Activated CD4-positive, alpha-beta T cell treated with anti-CD3 and anti-CD28 coated beads for 36 hours (primary cell): ENCODE measurements around the gene TSPAN9. TPM values are rescaled to one million over a fixed set of nuclear protein-coding genes. Genes with fewer than 3 reads are reported as not detected.
A peak's percentile ranks its signal among the peaks of the same experiment; 100 is the strongest.

Experiments
- ATAC-seq: fragments of 200-7000 bp; cut with Tn5 transposase; one replicate; pipeline ENCODE4 v1.10.0; 2021; ENCODE audit warnings: mild to moderate bottlenecking, moderate library complexity
- CTCF ChIA-PET: fragments of 350-600 bp; sonication (Branson Sonifier 250); formaldehyde crosslinking; loops from one replicate; lab custom pipeline; 2021; ENCODE audit warnings: antibody characterized with exemption; lab: Charles Lee
- POLR2A ChIA-PET: fragments of 350-600 bp; sonication (Branson Sonifier 250); formaldehyde crosslinking; loops from one replicate; lab custom pipeline; 2021; ENCODE audit warnings: antibody characterized with exemption, inconsistent platforms; lab: Charles Lee
- DNase-seq: peaks from one replicate; pipeline ENCODE4 v3.0.0-alpha.2; 2020
- H3K27ac Mint-ChIP-seq: one replicate; pipeline ENCODE4 v1.8.0; 2021; ENCODE audit warnings: mixed read lengths
- H3K27me3 Mint-ChIP-seq: one replicate; pipeline ENCODE4 v1.8.0; 2021; ENCODE audit warnings: mixed read lengths
- H3K36me3 Mint-ChIP-seq: one replicate; pipeline ENCODE4 v1.8.0; 2021; ENCODE audit warnings: low read depth, mixed read lengths
- H3K4me1 Mint-ChIP-seq: one replicate; pipeline ENCODE4 v1.8.0; 2021; ENCODE audit warnings: mixed read lengths
- H3K4me3 Mint-ChIP-seq: one replicate; pipeline ENCODE4 v1.8.0; 2021; ENCODE audit warnings: mild to moderate bottlenecking, moderate library complexity, mixed read lengths
- H3K9me3 Mint-ChIP-seq: one replicate; pipeline ENCODE4 v1.8.0; 2021; ENCODE audit warnings: low read depth, mixed read lengths
- intact Hi-C, 2 experiments: fragments of 100-400 bp; cut with DNase I in 1 of 2; cut with micrococcal nuclease in 1 of 2; formaldehyde crosslinking; loops; one replicate each; pipeline versions ENCODE4 v1.14.2 to v1.15.1; 2022 to 2024; cut with DNase I, micrococcal nuclease
- total RNA-seq, 2 experiments: library from RNA; stranded (reverse); gene quantifications; one replicate each; pipeline ENCODE4 v1.2.3, GENCODE V29; 2021

TSPAN9 gene, protein sequence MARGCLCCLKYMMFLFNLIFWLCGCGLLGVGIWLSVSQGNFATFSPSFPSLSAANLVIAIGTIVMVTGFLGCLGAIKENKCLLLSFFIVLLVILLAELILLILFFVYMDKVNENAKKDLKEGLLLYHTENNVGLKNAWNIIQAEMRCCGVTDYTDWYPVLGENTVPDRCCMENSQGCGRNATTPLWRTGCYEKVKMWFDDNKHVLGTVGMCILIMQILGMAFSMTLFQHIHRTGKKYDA
- 1 to 10 TPM in 1 of 2 experiments, under 1 TPM in 1; 0.82 to 1.3 TPM for total RNA-seq

DNA sequence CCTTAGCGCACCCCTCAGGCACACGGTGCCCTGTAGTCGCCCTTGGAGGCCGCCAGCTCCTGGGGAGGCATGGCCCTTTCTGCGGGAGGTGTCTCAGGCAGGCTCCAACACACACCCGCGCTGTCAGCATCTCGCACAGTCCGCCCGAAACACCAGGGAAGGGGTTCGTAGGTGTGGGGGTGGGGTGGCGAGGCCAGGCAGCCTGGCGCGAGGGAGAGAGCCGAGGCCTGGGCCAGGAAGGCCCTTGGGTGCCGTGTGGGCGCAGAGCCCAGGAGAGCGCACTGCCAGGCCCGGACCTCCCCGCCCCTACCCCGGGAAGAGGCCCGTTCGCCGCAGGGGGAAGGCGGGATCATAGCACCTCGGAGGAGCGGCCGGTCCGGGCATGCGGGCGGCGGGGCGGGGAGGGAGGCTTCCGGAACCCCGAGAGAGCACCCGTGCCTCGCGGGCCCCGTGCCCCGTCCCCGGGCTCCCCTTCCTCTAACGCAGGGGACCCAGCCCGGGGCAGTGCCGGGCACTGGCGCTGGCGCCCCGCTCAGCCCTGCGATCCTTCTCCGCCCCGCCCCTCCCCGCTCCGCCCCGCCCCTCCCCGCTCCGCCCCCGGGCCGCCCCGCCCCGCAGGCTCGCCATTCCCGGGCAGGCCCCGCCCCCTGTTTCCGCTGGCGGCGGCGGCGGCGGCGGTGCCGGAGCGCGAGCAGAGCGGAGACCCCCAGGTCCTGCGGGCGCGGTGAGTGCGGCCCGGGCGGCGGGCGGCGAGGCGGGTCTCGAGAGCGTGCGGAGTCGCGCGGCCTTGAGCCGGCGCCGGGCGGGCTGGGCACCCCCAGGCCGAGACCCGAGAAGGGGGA is at the start of gene TSPAN9:
TSPAN9 (plus strand) TSS at position 650 of the 842 bp plus-strand sequence. CDS start 123,815 bp downstream, outside the sequence.
- Mint-ChIP-seq H3K4me3 (peak within 1 kb of the TSS; percentile 65), H3K27ac (no peak within 1 kb of the TSS), H3K4me1 (peaks cover 2% of the 10 kb centered on the region), H3K27me3 (peaks cover 2% of the 10 kb centered on the region), H3K9me3 (no peaks in the 10 kb centered on the region), H3K36me3 (no peaks in the 10 kb centered on the region)
- ATAC-seq (peak; percentile 85), DNase-seq (peak; percentile 83)
- intact Hi-C loops = loop anchor here in 1 of 2 experiments (1.0 to 5.0 kb wide), 5 partner anchors 91 to 675 kb away; partner anchors contain the start of genes CRACR2A and TULP3
- POLR2A ChIA-PET = no interaction called here
- CTCF ChIA-PET = interaction anchor here (5.1 kb wide), 1 partner anchor 198 kb away, joined by 35 read pairs; no protein-coding TSS in a partner anchor

DNA sequence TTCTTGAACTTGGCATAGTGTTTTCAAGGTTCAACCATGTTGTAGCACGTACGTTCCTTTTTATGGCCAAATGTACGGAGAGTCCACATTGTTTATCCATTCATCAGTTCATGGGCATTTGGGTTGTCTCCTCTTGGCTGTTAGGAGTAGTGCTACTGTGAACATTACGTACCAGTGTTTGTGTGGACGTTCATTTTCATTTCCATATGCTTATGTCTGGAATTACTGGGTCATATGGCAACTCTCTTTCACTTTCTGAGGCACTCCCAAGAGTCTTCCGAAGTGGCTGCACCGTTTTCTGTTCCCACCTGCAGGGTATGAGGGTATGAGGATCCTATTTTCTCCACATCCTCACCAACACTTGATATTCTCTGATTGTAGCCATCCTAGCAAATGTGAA is 49.1 kb upstream of the TSPAN9 start:
- CTCF ChIA-PET = no interaction called here

DNA sequence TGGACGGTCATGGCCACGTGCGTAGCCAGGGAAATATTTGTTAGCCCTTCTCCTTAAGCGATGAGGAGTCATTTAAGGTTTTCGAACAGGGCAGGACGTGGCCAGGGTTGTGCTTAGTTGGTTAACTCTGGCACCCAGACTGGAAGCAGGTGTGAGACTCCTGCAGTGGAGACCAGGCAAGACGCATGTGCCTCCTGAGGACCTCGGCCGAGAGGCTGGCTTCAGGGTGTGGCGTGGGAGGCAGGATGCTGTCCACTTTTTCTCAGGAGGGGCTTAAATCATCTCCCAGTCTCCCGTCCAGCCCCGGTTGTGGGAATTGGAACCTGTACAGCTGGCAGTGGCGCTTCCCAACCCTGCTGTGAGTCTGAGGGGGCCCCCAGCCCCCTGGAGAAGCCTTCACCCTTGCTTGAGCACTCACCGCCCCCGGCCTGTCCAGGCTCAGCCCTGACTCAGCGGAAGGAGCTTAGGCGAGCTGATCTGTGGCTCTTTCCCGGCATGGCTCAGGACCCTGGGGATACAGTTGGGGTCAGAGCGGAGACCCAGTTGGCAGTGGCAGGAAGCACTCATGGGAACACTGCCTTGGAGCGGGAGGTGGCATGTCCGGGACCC is 46.3 kb upstream of the TSPAN9 start:
- H3K4me3 Mint-ChIP-seq = no peak overlapping the region
- H3K27ac Mint-ChIP-seq = no peak overlapping the region
- H3K9me3 Mint-ChIP-seq = no peaks in the 10 kb centered on the region
- no peak for ATAC-seq
- no peaks in the 10 kb centered on the region for H3K4me1 Mint-ChIP-seq
- no peaks in the 10 kb centered on the region for H3K36me3 Mint-ChIP-seq
- intact Hi-C loops = no loop called here
- POLR2A ChIA-PET = no interaction called here
- CTCF ChIA-PET = no interaction called here
- peaks cover 2% of the 10 kb centered on the region for H3K27me3 Mint-ChIP-seq
- no peak for DNase-seq

More for the DNA sequence above, 49.1 kb upstream of the TSPAN9 start:
- Mint-ChIP-seq H3K27me3 (peaks cover 2% of the 10 kb centered on the region), H3K4me3 (no peak overlapping the region), H3K9me3 (no peaks in the 10 kb centered on the region), H3K36me3 (no peaks in the 10 kb centered on the region), H3K4me1 (no peaks in the 10 kb centered on the region), H3K27ac (no peak overlapping the region)
- POLR2A ChIA-PET = no interaction called here
- intact Hi-C loops = no loop called here
- ATAC-seq (no peak), DNase-seq (no peak)

DNA sequence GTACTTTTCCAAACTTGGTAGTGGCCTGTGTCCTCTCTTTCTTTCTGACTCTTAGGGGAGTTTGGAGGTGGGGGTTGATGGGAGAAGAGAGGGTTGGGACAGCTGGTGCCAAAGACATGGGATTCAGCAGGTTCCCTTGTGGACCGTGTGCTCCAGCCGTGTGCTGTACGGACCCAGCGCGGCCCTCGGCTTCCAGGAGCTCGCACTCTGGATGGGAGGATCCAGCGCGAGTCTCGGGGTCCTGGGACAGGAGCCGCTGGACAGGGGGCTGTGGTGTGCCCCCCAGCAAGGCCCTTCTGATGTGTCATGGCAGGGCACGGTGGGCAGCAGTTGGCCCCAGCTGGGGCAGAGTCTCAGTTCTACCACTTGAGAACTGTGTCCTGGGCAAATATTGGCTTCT is 45.0 kb upstream of the TSPAN9 start:
- peaks cover 2% of the 10 kb centered on the region for H3K27me3 Mint-ChIP-seq
- no peaks in the 10 kb centered on the region for H3K36me3 Mint-ChIP-seq
- ATAC-seq (no peak), DNase-seq (no peak)
- CTCF ChIA-PET = interaction anchor here (0.9 kb wide), 1 partner anchor 180 kb away, joined by 4 read pairs; no protein-coding TSS in a partner anchor
- no peak overlapping the region for H3K4me3 Mint-ChIP-seq
- H3K27ac Mint-ChIP-seq = no peak overlapping the region
- POLR2A ChIA-PET = no interaction called here
- no peaks in the 10 kb centered on the region for H3K4me1 Mint-ChIP-seq
- H3K9me3 Mint-ChIP-seq = no peaks in the 10 kb centered on the region
- intact Hi-C loops = no loop called here

DNA sequence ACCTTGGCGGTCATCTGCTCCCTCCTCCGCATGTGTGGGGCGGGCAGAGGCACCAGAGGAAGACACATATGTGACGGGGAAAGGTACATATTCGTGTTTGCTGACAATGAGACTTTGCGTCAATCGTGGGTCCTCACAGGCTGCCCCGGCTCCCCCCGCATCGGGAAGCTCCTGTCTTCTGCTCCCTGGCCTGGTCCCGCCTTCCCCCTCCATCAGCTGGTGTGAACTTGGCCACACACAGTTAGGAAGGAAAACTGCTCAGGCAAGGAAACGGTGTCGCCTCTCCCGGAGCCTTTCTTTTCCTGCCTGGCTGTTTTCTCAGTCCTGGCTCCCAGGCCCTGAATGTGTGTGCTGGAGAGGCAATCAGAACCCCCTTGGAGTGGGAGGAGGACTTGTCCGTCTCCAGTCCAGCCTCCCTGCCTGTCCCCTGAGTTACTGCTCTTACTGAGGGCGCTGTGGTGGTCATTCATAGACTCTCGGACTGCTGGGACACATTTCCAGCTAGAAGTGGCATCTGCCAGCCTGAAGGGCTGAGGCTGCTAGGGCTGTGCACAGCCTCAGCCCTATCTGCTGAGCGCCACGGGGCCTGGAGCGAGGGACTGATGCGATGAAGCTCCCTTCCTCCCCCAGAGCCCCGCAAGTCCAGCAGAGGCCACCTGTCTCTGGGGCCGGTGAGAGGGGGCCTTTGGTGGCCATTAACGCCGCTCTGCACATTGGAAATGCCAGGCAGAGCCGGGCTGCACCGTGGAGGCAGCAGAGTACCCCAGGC is 44.2 kb upstream of the TSPAN9 start:
- POLR2A ChIA-PET = no interaction called here
- H3K4me3 Mint-ChIP-seq = no peak overlapping the region

DNA sequence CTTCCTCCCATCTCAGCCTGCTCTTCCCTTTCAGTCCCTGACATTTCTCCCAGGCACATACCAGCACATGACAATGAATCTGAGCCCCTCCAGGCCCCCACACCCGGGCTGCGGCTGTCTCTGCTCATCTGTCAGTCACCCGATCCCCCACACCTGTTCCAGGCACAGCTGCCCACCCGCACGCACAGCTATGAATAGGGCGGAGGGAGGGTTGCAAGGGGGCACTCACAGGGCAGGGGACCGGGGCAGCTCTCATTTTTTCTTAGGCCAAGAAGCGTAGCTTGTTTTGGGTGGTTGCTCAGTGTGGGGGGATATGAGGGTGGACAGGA is 43.7 kb upstream of the TSPAN9 start:
- no peaks in the 10 kb centered on the region for H3K9me3 Mint-ChIP-seq
- ATAC-seq (no peak), DNase-seq (no peak)
- H3K4me3 Mint-ChIP-seq = no peak overlapping the region
- no peaks in the 10 kb centered on the region for H3K4me1 Mint-ChIP-seq
- POLR2A ChIA-PET = no interaction called here
- H3K27me3 Mint-ChIP-seq = peaks cover 2% of the 10 kb centered on the region
- CTCF ChIA-PET = interaction anchor here (0.6 to 1.5 kb wide), 4 partner anchors 11 to 216 kb away, joined by 3 read pairs; no protein-coding TSS in a partner anchor
- no peak overlapping the region for H3K27ac Mint-ChIP-seq
- H3K36me3 Mint-ChIP-seq = no peaks in the 10 kb centered on the region
- intact Hi-C loops = no loop called here

More for the DNA sequence above, 44.2 kb upstream of the TSPAN9 start:
- H3K27ac Mint-ChIP-seq = no peak overlapping the region
- H3K27me3 Mint-ChIP-seq = peaks cover 2% of the 10 kb centered on the region
- no peaks in the 10 kb centered on the region for H3K36me3 Mint-ChIP-seq
- ATAC-seq (no peak), DNase-seq (no peak)
- H3K9me3 Mint-ChIP-seq = no peaks in the 10 kb centered on the region
- intact Hi-C loops = no loop called here
- CTCF ChIA-PET = interaction anchor here (1.5 kb wide), 1 partner anchor 10 kb away, joined by 3 read pairs; no protein-coding TSS in a partner anchor
- no peaks in the 10 kb centered on the region for H3K4me1 Mint-ChIP-seq

DNA sequence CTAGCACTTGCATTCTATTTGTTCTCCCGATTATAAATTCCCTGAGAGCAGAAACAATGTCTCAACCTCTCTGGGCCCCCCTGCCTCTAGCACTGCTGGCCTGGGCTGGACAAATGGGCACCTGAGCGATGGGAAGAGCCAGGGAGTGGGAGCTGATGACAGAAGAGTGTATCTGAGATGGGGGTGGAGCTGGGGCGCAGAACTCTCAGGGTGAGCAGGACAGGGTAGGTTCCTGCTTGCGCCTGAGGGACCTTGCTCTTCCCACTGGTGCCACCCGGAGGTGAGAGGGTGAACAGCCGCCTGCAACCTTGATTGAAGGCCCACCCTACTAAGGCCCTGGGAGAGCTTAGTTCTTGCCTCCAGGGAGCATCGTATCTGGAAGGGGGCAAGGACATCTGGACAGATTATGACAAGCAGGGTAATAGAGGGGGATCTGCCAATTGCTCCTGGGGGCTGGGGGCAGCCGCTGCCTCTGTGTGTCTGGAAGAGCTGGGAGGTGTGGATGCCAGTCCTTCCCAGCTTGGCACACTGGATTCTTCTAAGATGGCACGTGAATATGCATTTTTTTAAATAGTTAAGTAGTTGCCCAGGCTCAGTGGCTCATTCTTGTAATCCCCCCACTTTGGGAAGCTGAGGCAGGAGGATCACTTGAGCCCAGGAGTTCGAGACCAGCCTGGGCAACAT is 43.0 kb upstream of the TSPAN9 start:
- CTCF ChIA-PET = interaction anchor here (0.6 to 1.6 kb wide), 8 partner anchors 12 to 437 kb away, joined by 3 to 7 read pairs (median 3); no protein-coding TSS in a partner anchor
- H3K27ac Mint-ChIP-seq = no peak overlapping the region
- intact Hi-C loops = no loop called here

DNA sequence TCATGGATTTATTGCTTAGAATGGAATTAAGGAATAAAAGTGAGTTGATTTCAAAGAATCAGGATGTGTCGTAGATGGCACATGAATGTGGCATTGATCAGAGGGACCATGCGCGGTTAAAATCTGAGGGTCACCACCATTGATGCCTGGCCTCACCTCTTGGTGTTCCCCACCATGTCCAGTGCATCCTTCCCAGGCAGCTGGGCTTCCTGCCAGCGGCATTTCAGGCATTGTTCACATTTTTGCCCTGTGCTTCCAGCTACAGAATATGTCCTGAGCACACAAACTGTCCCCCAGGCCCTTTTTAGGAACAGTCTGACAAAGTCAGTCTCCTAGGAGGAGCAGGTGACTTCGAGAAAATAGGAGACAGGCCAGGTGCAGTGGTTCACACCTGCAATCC is 42.0 kb upstream of the TSPAN9 start:
- Mint-ChIP-seq H3K36me3 (no peaks in the 10 kb centered on the region), H3K27me3 (peaks cover 2% of the 10 kb centered on the region), H3K4me3 (no peak overlapping the region), H3K27ac (no peak overlapping the region), H3K9me3 (no peaks in the 10 kb centered on the region), H3K4me1 (no peaks in the 10 kb centered on the region)
- ATAC-seq (no peak), DNase-seq (no peak)
- CTCF ChIA-PET = interaction anchor here (0.8 to 1.6 kb wide), 2 partner anchors 18 to 181 kb away, joined by 5 to 6 read pairs; no protein-coding TSS in a partner anchor
- POLR2A ChIA-PET = no interaction called here
- intact Hi-C loops = no loop called here

More for the DNA sequence above, 43.0 kb upstream of the TSPAN9 start:
- peak; percentile 92 for ATAC-seq
- POLR2A ChIA-PET = no interaction called here
- Mint-ChIP-seq H3K27me3 (peaks cover 2% of the 10 kb centered on the region), H3K4me1 (no peaks in the 10 kb centered on the region), H3K4me3 (no peak overlapping the region), H3K36me3 (no peaks in the 10 kb centered on the region), H3K9me3 (no peaks in the 10 kb centered on the region)
- DNase-seq = peak; percentile 72

DNA sequence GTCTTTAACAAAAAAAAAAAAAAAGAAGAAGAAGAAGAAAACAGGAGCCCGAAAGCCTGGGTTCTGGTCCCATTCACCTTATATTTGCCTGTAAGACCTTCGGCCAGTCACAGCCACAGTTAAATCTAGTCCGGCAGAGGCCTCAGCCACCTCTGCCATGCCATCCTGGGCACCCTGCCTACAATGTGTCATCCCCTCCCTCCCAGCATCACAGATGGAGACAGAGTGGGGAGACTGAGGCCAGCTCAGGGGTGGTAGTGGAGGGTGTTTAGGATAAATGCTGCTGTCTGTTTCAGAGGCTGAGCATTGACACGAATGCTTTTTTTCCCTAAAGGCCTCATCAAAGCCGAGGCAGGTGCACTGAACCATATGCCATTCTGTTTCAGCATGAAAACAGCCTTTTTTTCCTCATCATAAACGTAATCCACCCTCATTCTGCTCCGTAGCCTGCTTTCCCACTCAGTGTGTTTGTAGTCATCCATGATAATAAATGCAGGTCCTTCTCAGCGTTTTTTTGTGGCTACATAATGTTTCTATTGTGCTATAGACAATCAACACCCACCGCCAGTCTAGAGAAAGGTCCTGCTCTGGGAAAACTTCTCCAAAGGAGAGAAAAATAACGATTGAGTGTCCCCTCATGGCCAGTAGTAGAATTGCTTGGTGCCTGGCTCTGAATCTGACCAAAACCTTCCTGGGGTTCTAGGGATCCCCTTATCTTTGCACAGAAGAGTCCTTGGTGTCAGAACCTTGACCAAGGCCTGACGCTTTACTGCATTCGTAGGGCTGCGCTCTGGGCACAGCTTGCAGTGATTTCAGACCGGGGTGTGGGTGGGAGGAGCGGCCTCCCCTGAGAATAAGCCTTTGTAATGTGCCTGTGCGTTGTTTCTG is 41.1 kb upstream of the TSPAN9 start:
- H3K27me3 Mint-ChIP-seq = peaks cover 2% of the 10 kb centered on the region
- POLR2A ChIA-PET = no interaction called here
- DNase-seq (no peak), ATAC-seq (no peak)
- H3K27ac Mint-ChIP-seq = no peak overlapping the region
- CTCF ChIA-PET = no interaction called here
- H3K36me3 Mint-ChIP-seq = no peaks in the 10 kb centered on the region
- H3K9me3 Mint-ChIP-seq = no peaks in the 10 kb centered on the region
- no peaks in the 10 kb centered on the region for H3K4me1 Mint-ChIP-seq
- intact Hi-C loops = no loop called here
- no peak overlapping the region for H3K4me3 Mint-ChIP-seq
